Measurements from ENCODE around the gene KLF7. TPM values are rescaled to one million over a fixed set of nuclear protein-coding genes. Genes with fewer than 3 reads are reported as not detected.

Gene KLF7
- total RNA-seq, 3 donors from 2014 or later (not counting 1 experiment from before 2014, with no cell fraction given), result 22.9 to 39.1 (median 32.4) TPM

- no peak overlapping the region for H3K4me3 Mint-ChIP-seq
- intact Hi-C loops (cut with micrococcal nuclease), result no loop called here
- H3K27me3 Mint-ChIP-seq (ENCODE audit: low read depth in 2 of 2), result peaks cover 13 to 57% of the 10 kb centered on the region in 2 donors
- Histone ChIP-seq H3K36me3 (ENCODE audit: control insufficient read depth, insufficient read depth, low read length) (no peaks in the 10 kb centered on the region), H3K4me1 (ENCODE audit: control insufficient read depth, insufficient read depth, low read length) (peaks cover 4% of the 10 kb centered on the region), H3K4me3 (ENCODE audit: low read length) (no peak overlapping the region), H3K27me3 (ENCODE audit: control insufficient read depth, insufficient read depth, low read length) (no peaks in the 10 kb centered on the region), H3K9me3 (ENCODE audit: control insufficient read depth, insufficient read depth, low read length) (no peaks in the 10 kb centered on the region), H3K27ac (ENCODE audit: low read length) (no peak overlapping the region)
- no peak for TF ChIP-seq CTCF (IDR thresholded peaks at IDR 0.05)
- WGBS (ENCODE audit: insufficient coverage), result 89% methylated on average over 7 of the region's 9 CpGs
- H3K36me3 Mint-ChIP-seq, result no peaks in the 10 kb centered on the region
- no peak overlapping the region for H3K27ac Mint-ChIP-seq
- H3K9me3 Mint-ChIP-seq, result no peaks in the 10 kb centered on the region
- ATAC-seq (no peak), DNase-seq (no peak)
- peaks cover 5% of the 10 kb centered on the region in 2 donors for H3K4me1 Mint-ChIP-seq
Observed at GRCh38 chr2:207041786-207042554, 123.8 kb downstream of the KLF7 start.

- no peaks in the 10 kb centered on the region for H3K36me3 Mint-ChIP-seq
- H3K4me1 ChIP-seq (ENCODE audit: control insufficient read depth, insufficient read depth, low read length), result no peaks in the 10 kb centered on the region
- peaks cover under 1% of the 10 kb centered on the region for H3K27me3 ChIP-seq (ENCODE audit: control insufficient read depth, insufficient read depth, low read length)
- ATAC-seq (no peak), DNase-seq (no peak)
- H3K9me3 Mint-ChIP-seq, result no peaks in the 10 kb centered on the region
- H3K9me3 ChIP-seq (ENCODE audit: control insufficient read depth, insufficient read depth, low read length), result no peaks in the 10 kb centered on the region
- H3K27ac Mint-ChIP-seq, result no peak overlapping the region
- no peak overlapping the region for H3K27ac ChIP-seq (ENCODE audit: low read length)
- 88% methylated on average over 10 of the region's 10 CpGs for WGBS (ENCODE audit: insufficient coverage)
- H3K4me1 Mint-ChIP-seq, result no peaks in the 10 kb centered on the region
- H3K27me3 Mint-ChIP-seq (ENCODE audit: low read depth in 2 of 2), result peaks cover 17 to 61% of the 10 kb centered on the region in 2 donors
- no peaks in the 10 kb centered on the region for H3K36me3 ChIP-seq (ENCODE audit: control insufficient read depth, insufficient read depth, low read length)
- H3K4me3 Mint-ChIP-seq, result no peak overlapping the region
- intact Hi-C loops (cut with micrococcal nuclease), result no loop called here
- no peak overlapping the region for H3K4me3 ChIP-seq (ENCODE audit: low read length)
- TF ChIP-seq CTCF (IDR thresholded peaks at IDR 0.05), result no peak
Observed at GRCh38 chr2:207041279-207041678, 124.5 kb downstream of the KLF7 start.

GRCh38 chr2:207040696-207041095, 125.1 kb downstream of the KLF7 start:
- no peak for DNase-seq
- H3K27ac ChIP-seq (ENCODE audit: low read length), result no peak overlapping the region
- H3K4me3 ChIP-seq (ENCODE audit: low read length), result no peak overlapping the region
- intact Hi-C loops (cut with micrococcal nuclease), result no loop called here
- H3K36me3 ChIP-seq (ENCODE audit: control insufficient read depth, insufficient read depth, low read length), result no peaks in the 10 kb centered on the region
- TF ChIP-seq CTCF (IDR thresholded peaks at IDR 0.05), result no peak
- H3K27me3 ChIP-seq (ENCODE audit: control insufficient read depth, insufficient read depth, low read length), result peaks cover 2% of the 10 kb centered on the region
- no peaks in the 10 kb centered on the region for H3K4me1 ChIP-seq (ENCODE audit: control insufficient read depth, insufficient read depth, low read length)
- ATAC-seq, result no peak
- H3K9me3 Mint-ChIP-seq, result no peaks in the 10 kb centered on the region
- no peaks in the 10 kb centered on the region for H3K9me3 ChIP-seq (ENCODE audit: control insufficient read depth, insufficient read depth, low read length)
- H3K27me3 Mint-ChIP-seq (ENCODE audit: low read depth in 2 of 2), result peaks cover 14 to 57% of the 10 kb centered on the region in 2 donors
- no peak overlapping the region for H3K27ac Mint-ChIP-seq
- H3K4me1 Mint-ChIP-seq, result no peaks in the 10 kb centered on the region
- no peak overlapping the region for H3K4me3 Mint-ChIP-seq
- no peaks in the 10 kb centered on the region for H3K36me3 Mint-ChIP-seq
- 34% methylated on average over 8 of the region's 9 CpGs for WGBS (ENCODE audit: insufficient coverage)

- no peak overlapping the region for H3K4me3 ChIP-seq (ENCODE audit: low read length)
- no peak overlapping the region for H3K27ac ChIP-seq (ENCODE audit: low read length)
- intact Hi-C loops (cut with micrococcal nuclease), result no loop called here
- H3K27me3 Mint-ChIP-seq (ENCODE audit: low read depth in 2 of 2), result peaks cover 14 to 44% of the 10 kb centered on the region in 2 donors
- no peaks in the 10 kb centered on the region for H3K9me3 Mint-ChIP-seq
- H3K4me1 Mint-ChIP-seq, result no peaks in the 10 kb centered on the region
- DNase-seq (no peak), ATAC-seq (no peak)
- peaks cover 2% of the 10 kb centered on the region for H3K27me3 ChIP-seq (ENCODE audit: control insufficient read depth, insufficient read depth, low read length)
- no peaks in the 10 kb centered on the region for H3K4me1 ChIP-seq (ENCODE audit: control insufficient read depth, insufficient read depth, low read length)
- no peak overlapping the region for H3K27ac Mint-ChIP-seq
- no peak for TF ChIP-seq CTCF (IDR thresholded peaks at IDR 0.05)
- no peak overlapping the region for H3K4me3 Mint-ChIP-seq
- WGBS (ENCODE audit: insufficient coverage), result 78% methylated on average over 4 of the region's 4 CpGs
- H3K36me3 Mint-ChIP-seq, result no peaks in the 10 kb centered on the region
- no peaks in the 10 kb centered on the region for H3K9me3 ChIP-seq (ENCODE audit: control insufficient read depth, insufficient read depth, low read length)
- H3K36me3 ChIP-seq (ENCODE audit: control insufficient read depth, insufficient read depth, low read length), result no peaks in the 10 kb centered on the region
Observed at GRCh38 chr2:207039225-207039624, 126.5 kb downstream of the KLF7 start.
